Body of pancreas (tissue), 4 donors: ENCODE results near the gene PTGIR.

Experiments used
- CTCF ChIP-seq, 7 experiments: fragments of 450-650 bp in 4 of 7; fragments of 200-600 bp in 3 of 7; sonication (generic) in 3 of 7; IDR thresholded peaks; one replicate each; pipeline ENCODE4 v1.5.1; 2016 to 2019; ENCODE audit warnings: antibody characterized with exemption in 7 of 7
- POLR2A ChIP-seq, 3 donors: fragments of 450-650 bp; IDR thresholded peaks; one replicate each; pipeline ENCODE4 v1.6.1; 2016; ENCODE audit warnings: antibody characterized with exemption in 3 of 3, mild to moderate bottlenecking in 2 of 3

DNA sequence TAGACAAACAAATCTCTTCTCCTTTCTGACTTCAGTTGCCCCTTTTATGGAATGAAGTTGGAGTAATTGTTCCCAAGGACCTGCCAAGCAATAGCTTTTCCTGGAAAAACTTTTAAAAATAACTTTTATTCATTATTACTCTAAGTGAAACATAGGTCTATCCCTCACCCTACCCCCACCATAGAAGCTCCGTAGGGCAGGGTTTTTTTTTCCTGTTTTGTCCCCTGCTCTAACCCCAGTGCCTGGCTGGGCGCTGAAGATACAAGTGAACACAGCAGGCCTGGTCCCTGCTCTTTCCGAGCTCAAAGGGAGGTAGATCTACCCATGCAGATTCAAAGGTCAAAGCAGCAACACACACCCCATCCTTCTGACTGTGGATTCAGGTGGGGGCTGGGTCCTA is 19.8 kb upstream of the PTGIR start:
- no peak for TF ChIP-seq CTCF (IDR thresholded peaks at IDR 0.05)
- TF ChIP-seq POLR2A (IDR thresholded peaks at IDR 0.05) = no peak
